OCI-LY1 (cell line): ENCODE results near the gene SYNGR1.

Source experiments
- H2AFZ ChIP-seq: fragments of 200-600 bp; sonication (generic), shearing (Covaris generic); 2 replicates; pipeline ENCODE4 v1.6.0; 2014; ENCODE audit warnings: antibody characterized with exemption, mild to moderate bottlenecking, low read length
- H3F3A ChIP-seq: fragments of 200-600 bp; sonication (generic), shearing (Covaris generic); 2 replicates; pipeline ENCODE4 v1.6.0; 2014; ENCODE audit warnings: mild to moderate bottlenecking, antibody characterized with exemption, low read length, moderate library complexity; ENCODE audit not compliant: insufficient read depth
- H3K27ac ChIP-seq: fragments of 200-600 bp; sonication (generic); 2 replicates; pipeline ENCODE4 v1.5.1; 2014; ENCODE audit warnings: low read length, mixed run types, mild to moderate bottlenecking, low read depth; ENCODE audit not compliant: poor library complexity, severe bottlenecking
- H3K27me3 ChIP-seq: fragments of 200-600 bp; sonication (generic); 2 replicates; pipeline ENCODE4 v1.6.0; 2014; ENCODE audit warnings: antibody characterized with exemption, mild to moderate bottlenecking, low read length, moderate library complexity; ENCODE audit not compliant: insufficient read depth
- H3K36me3 ChIP-seq: fragments of 200-600 bp; sonication (generic); 2 replicates; pipeline ENCODE4 v1.6.1; 2014; ENCODE audit warnings: mild to moderate bottlenecking, antibody characterized with exemption, low read length, moderate library complexity, mixed read lengths; ENCODE audit not compliant: insufficient read depth
- H3K4me1 ChIP-seq: fragments of 200-600 bp; sonication (generic); 2 replicates; pipeline ENCODE4 v1.5.1; 2014; ENCODE audit warnings: mild to moderate bottlenecking, low read length, moderate library complexity; ENCODE audit not compliant: insufficient read depth, severe bottlenecking
- H3K4me2 ChIP-seq: fragments of 200-600 bp; sonication (generic), shearing (Covaris generic); 2 replicates; pipeline ENCODE4 v1.6.1; 2014; ENCODE audit warnings: low read length
- H3K4me3 ChIP-seq: fragments of 200-600 bp; sonication (generic); 2 replicates; pipeline ENCODE4 v1.5.1; 2014; ENCODE audit warnings: low read length, low read depth, mild to moderate bottlenecking, mixed read lengths; ENCODE audit not compliant: poor library complexity, severe bottlenecking
- H3K79me2 ChIP-seq: fragments of 200-600 bp; shearing (Covaris generic); 2 replicates; pipeline ENCODE4 v1.6.1; 2016; ENCODE audit warnings: mixed run types, low read length, mixed read lengths; ENCODE audit not compliant: insufficient read depth
- H3K9ac ChIP-seq: fragments of 200-600 bp; sonication (generic), shearing (Covaris generic); 2 replicates; pipeline ENCODE4 v1.6.1; 2014; ENCODE audit warnings: mild to moderate bottlenecking, low read length, mixed read lengths
- H3K9me2 ChIP-seq: fragments of 200-600 bp; sonication (generic), shearing (Covaris generic); 2 replicates; pipeline ENCODE4 v1.6.1; 2014; ENCODE audit warnings: low read depth, mild to moderate bottlenecking, low read length, mixed read lengths
- H3K9me3 ChIP-seq: fragments of 200-600 bp; shearing (Covaris generic); 2 replicates; pipeline ENCODE4 v1.6.1; 2014; ENCODE audit warnings: low read length, mixed read lengths
- H4K20me1 ChIP-seq: fragments of 200-600 bp; sonication (generic), shearing (Covaris generic); 2 replicates; pipeline ENCODE4 v1.6.0; 2016; ENCODE audit warnings: mild to moderate bottlenecking, low read length; ENCODE audit not compliant: insufficient read depth
- EZH2 ChIP-seq: fragments of 200-600 bp; sonication (generic), shearing (Covaris generic); IDR thresholded peaks from 2 replicates; pipeline ENCODE4 v1.8.0; 2017; ENCODE audit warnings: borderline replicate concordance, mixed run types, mild to moderate bottlenecking, antibody characterized with exemption, low read length, moderate library complexity, mixed read lengths
- TF ChIP-seq, protein P1 (sequence below): fragments of 200-600 bp; sonication (generic), shearing (Covaris generic); IDR thresholded peaks from 2 replicates; pipeline ENCODE4 v1.5.1; 2017; ENCODE audit warnings: mild to moderate bottlenecking, antibody characterized with exemption, low read length, moderate library complexity, mixed read lengths

SYNGR1 gene

DNA sequence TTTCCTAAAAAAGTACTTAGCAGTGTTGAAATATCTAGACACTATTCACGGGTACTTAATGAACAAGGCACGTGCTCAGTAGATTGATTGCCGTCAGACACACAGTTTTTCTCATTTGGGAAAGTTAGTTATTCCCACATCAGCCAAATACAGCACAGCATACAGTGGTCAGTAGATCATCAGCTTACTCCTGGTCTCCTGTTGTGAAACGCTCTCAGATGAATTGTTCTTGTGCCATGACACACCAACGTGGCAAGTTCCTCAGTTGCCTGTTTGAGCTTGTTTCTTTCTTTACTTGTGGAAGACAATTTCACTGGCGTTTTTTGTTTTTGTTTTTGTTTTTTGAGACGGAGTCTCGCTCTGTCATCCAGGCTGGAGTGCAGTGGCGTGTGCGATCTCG is 58.4 kb downstream of the SYNGR1 start:
- Histone ChIP-seq H3K9me3 (no peaks in the 10 kb centered on the region), H3K27me3 (no peaks in the 10 kb centered on the region), H3K4me3 (no peak overlapping the region), H3K4me2 (no peak overlapping the region), H3K36me3 (peaks cover 12% of the 10 kb centered on the region), H3K4me1 (peaks cover 12% of the 10 kb centered on the region), H2AFZ (no peak overlapping the region), H3K79me2 (peaks cover 5% of the 10 kb centered on the region; the same call in 1 of the 2 replicates), H3F3A (no peaks in the 10 kb centered on the region), H3K9ac (no peak overlapping the region), H3K27ac (no peak overlapping the region), H3K9me2 (no peaks in the 10 kb centered on the region), H4K20me1 (no peaks in the 10 kb centered on the region)
- TF ChIP-seq EZH2: no peak
- TF ChIP-seq, protein P1, sequence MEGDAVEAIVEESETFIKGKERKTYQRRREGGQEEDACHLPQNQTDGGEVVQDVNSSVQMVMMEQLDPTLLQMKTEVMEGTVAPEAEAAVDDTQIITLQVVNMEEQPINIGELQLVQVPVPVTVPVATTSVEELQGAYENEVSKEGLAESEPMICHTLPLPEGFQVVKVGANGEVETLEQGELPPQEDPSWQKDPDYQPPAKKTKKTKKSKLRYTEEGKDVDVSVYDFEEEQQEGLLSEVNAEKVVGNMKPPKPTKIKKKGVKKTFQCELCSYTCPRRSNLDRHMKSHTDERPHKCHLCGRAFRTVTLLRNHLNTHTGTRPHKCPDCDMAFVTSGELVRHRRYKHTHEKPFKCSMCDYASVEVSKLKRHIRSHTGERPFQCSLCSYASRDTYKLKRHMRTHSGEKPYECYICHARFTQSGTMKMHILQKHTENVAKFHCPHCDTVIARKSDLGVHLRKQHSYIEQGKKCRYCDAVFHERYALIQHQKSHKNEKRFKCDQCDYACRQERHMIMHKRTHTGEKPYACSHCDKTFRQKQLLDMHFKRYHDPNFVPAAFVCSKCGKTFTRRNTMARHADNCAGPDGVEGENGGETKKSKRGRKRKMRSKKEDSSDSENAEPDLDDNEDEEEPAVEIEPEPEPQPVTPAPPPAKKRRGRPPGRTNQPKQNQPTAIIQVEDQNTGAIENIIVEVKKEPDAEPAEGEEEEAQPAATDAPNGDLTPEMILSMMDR: no peak

- H3K79me2 ChIP-seq: peaks cover 5% of the 10 kb centered on the region; the same call in 1 of the 2 replicates
- H3K4me2 ChIP-seq: no peak overlapping the region
- no peak overlapping the region for H2AFZ ChIP-seq
- no peak overlapping the region for H3K27ac ChIP-seq
- no peaks in the 10 kb centered on the region for H3K27me3 ChIP-seq
- TF ChIP-seq, protein P1: no peak
- no peak for TF ChIP-seq EZH2
- no peak overlapping the region for H3K4me3 ChIP-seq
- no peaks in the 10 kb centered on the region for H3K9me3 ChIP-seq
- H3K36me3 ChIP-seq: peaks cover 10% of the 10 kb centered on the region
- no peaks in the 10 kb centered on the region for H3K9me2 ChIP-seq
- no peaks in the 10 kb centered on the region for H4K20me1 ChIP-seq
- H3K9ac ChIP-seq: no peak overlapping the region
- peaks cover 12% of the 10 kb centered on the region for H3K4me1 ChIP-seq
- no peaks in the 10 kb centered on the region for H3F3A ChIP-seq
These were observed 59.0 kb downstream of the SYNGR1 start for GRCh38 chr22:39408807-39409206.

GRCh38 chr22:39409516-39410029 is 59.8 kb downstream of the SYNGR1 start:
- Histone ChIP-seq H3K36me3 (peaks cover 10% of the 10 kb centered on the region), H3K79me2 (peaks cover 5% of the 10 kb centered on the region; the same call in 1 of the 2 replicates), H3K9ac (no peak overlapping the region), H3K27ac (no peak overlapping the region), H3K9me2 (no peaks in the 10 kb centered on the region), H3K4me2 (no peak overlapping the region), H4K20me1 (no peaks in the 10 kb centered on the region), H3F3A (no peaks in the 10 kb centered on the region), H3K4me1 (peaks cover 20% of the 10 kb centered on the region), H3K4me3 (no peak overlapping the region), H3K27me3 (no peaks in the 10 kb centered on the region), H2AFZ (no peak overlapping the region), H3K9me3 (no peaks in the 10 kb centered on the region)
- no peak for TF ChIP-seq EZH2
- TF ChIP-seq, protein P1: no peak
